HG02885 (cell line): ENCODE results near the gene PCBP3.

Experiments used
- ATAC-seq: cut with Tn5 transposase; IDR thresholded peaks from one replicate; pipeline ENCODE4 v1.9.1; 2021; ENCODE audit warnings: mild to moderate bottlenecking; ENCODE audit not compliant: unreplicated experiment, poor library complexity

Gene PCBP3

GRCh38 chr21:45912611-45913417, 269.3 kb downstream of the PCBP3 start:
- no peak for ATAC-seq

- no peak for ATAC-seq
Observed at GRCh38 chr21:45913418-45913765, 269.9 kb downstream of the PCBP3 start.

GRCh38 chr21:45913886-45914285, 270.4 kb downstream of the PCBP3 start:
- ATAC-seq = no peak

DNA sequence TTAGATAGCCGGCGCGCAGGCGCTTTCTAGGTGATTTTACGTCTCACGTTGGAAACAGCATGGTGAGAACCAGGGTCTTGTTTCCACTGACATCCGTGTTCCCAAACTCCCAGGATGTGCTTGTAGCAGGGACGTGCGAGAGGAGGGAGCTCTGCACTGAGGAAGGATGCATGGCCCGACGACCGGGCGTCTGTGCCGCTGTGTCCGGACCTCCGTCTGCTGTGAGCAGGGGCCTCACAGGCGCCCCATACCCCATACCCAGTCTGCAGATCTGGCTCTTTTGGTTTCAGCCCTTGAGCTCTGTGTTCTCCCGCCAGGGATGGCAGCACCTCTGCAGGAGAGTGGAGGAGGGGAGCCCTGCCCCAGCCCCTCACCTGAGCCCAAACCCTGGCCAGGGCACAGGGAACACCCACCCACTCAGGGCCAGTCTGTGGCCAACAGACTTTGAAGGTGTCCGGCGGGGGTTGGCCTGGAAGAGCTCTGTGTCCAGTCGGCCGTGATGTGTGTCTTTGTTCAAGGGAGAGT, 270.9 kb downstream of the PCBP3 start:
- ATAC-seq = no peak

DNA sequence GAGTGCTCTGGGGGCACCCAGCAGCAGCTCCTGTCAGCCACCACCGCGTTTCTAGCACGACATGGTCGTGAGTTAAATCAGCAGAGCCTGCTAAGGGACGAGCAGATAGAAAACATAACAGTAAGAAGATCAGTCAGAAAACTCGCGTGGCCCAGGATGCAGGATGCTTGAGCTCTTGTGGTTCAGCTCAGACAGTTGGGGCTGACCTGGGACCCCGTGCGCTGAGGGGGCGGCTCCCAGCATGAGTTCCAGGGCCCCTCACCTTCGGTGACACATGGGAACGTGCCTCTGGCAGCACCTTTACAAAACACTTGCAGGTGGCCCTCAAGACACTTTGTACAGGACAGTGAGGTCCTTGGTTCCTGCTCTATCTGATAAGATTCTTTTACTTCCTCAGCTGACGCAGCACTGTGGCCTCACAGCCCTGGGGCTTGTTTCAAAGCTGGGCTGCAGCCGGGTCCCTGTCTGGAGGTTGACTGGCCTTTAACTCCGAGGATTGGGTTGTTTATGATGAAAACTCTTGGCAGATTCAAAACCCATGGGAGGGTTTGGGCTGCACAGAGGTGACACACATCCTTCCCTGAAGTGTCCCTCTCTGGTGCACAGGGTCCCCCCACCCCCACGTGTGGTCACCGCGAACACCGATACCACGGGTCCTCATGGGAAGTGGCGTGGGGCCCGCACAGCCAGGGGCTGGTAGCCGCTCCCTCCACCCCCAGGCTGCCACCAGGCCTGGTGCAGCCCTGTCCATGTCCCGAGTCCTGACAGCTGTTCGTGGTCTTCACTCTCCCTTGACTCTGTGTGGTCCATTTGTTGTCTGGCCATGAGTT, 272.7 kb downstream of the PCBP3 start:
- no peak for ATAC-seq

DNA sequence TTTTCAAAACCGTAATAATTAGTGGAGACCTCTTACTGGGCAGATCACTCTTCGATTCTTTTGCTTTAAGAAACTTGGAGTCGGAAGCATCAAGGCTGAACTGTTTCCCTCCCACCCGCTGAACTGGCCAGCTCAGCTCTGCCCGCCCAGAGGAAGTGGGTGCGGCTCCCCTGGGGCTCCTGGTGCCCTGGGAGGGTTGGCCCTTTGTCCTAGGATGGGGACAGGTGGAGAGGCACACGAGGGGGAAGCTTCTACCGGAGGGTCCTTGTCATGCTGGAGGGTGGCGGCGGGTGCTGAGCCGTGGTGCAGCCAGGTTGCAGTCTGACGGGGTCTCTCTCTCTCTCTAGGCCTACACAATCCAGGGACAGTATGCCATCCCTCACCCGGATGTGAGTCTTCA, 273.7 kb downstream of the PCBP3 start:
- ATAC-seq = no peak

- no peak for ATAC-seq
Observed at GRCh38 chr21:45918011-45918410, 274.5 kb downstream of the PCBP3 start.

DNA sequence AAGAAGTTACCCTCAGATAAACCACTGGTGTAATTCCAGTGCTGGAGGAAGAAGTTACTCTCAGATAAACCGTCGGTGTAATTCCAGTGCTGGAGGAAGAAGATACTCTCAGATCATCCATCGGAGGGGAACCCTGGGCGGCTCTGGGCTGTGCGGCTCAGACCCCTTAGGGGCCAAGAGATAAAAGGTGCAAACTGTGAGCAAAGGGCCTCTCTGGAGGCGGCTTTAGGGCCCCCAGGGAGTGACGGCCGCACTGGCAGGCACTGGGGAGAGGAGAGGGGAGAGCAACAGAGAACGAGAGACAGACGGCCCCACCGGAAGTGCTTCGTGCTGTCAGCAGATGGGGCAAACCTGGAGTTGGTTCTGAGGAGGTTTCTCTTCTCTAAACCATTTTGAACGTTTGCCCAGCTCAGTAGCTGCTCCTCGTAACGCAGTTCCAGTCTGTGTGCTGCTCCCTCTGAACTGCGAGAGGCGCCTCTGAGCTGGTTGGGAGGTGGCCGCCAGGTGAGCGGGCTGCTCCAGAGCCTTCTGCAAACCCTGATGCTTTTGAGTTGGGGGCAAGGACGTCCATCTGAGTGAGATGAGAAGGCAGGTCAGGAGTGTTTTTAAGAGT, 275.4 kb downstream of the PCBP3 start:
- ATAC-seq = no peak

GRCh38 chr21:45919593-45919992, 276.1 kb downstream of the PCBP3 start:
- ATAC-seq = no peak

DNA sequence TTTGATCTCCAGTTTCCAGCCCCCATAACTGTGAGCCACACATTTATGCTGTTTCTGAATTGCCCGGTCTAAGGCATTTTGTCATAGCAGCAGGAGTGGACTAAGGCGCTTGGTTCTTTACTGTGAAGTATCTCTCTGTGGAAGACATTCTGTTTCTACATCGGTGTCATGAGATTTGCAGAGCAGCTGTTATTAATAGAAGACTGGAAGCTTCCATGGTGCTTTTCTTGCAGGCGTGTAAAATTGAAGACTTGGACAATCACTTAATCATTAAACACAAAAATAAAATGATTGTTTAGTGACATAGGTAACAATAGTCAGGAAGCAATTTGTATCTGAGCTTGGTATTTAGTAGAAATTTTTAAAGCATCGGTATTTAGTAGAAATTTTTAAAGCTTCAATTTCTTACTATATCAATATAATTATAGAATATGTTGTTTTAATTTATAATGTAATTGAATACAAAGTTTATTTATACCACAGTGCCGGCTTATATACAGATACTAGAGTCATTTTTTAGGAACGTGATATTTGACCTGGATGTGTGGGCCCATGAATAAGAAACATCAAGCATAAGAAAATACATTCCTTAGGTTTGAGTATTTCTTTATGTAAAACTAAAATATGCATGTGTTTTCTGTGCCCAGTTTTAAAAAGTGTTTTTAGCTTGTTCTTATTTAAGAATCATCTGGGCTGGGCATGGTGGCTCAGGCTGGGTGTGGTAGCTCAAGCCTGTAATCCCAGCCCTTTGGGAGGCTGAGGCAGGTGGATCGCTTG, 277.5 kb downstream of the PCBP3 start:
- ATAC-seq = no peak

GRCh38 chr21:45921917-45922316, 278.4 kb downstream of the PCBP3 start:
- no peak for ATAC-seq

DNA sequence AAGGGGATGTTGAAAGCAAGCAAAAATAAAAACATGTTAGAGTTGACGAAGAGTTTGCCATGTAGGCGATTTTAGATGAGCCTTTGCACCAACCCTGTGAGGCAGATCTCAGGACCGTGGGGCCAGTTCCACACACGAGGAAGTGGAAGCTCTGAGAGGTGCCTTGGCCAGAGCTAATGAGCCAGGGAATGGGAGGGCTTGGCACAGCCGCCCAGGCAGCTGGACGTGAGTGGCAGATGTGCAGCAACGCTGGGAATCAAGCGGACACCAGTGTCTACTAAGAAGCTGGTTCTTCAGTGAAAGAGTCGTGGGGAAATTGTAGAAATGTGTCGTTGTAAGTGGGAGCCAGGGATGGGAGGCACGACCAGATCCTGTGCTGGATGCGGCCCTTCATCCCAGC, 279.1 kb downstream of the PCBP3 start:
- no peak for ATAC-seq

GRCh38 chr21:45923146-45923545, 279.6 kb downstream of the PCBP3 start:
- no peak for ATAC-seq

GRCh38 chr21:45926281-45926680, 282.8 kb downstream of the PCBP3 start:
- no peak for ATAC-seq

GRCh38 chr21:45927032-45927431, 283.5 kb downstream of the PCBP3 start:
- no peak for ATAC-seq

GRCh38 chr21:45927851-45928850, 284.6 kb downstream of the PCBP3 start:
- no peak for ATAC-seq

- ATAC-seq = no peak
Observed at GRCh38 chr21:45929449-45929848, 285.9 kb downstream of the PCBP3 start.

DNA sequence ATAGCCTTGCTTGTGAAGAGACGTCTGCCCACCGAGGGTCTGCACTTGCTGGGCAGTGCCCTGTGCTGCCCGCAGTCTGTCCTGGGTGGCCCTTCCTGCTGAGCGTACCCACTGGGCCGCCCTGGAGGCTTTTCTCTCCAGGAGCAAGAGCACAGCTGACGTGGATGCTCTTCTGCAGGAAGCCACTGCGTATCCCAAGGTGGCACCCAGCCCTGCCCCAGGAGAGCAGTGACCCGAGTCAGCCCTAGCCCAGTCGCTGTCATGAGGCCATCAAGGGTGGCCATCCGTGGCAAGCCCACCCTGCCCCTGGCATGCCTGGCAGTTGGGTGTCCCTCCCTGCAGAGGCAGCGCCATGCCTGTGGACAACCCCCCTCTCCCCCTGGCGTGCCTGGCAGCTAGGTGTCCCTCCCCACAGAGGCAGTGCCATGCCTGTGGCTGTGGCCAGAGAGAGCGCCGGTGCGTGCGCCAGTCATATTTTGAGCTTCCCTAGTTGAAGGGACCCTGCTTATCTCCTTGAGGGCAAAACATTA, 286.8 kb downstream of the PCBP3 start:
- ATAC-seq = no peak

- ATAC-seq = no peak
Observed at GRCh38 chr21:45930792-45931191, 287.3 kb downstream of the PCBP3 start.
